KMS-11 (cell line): ENCODE data around the gene SIM1.

Experiments
- H2AFZ ChIP-seq: fragments of 200-600 bp; sonication (generic); 2 replicates; pipeline ENCODE4 v1.6.1; 2016; ENCODE audit warnings: antibody characterized with exemption, mixed run types, low read depth
- H3K27ac ChIP-seq: fragments of 200-600 bp; sonication (generic); 2 replicates; pipeline ENCODE4 v1.6.1; 2016; ENCODE audit warnings: mild to moderate bottlenecking, mixed run types
- H3K27me3 ChIP-seq: fragments of 200-600 bp; sonication (generic); 2 replicates; pipeline ENCODE4 v1.6.1; 2017; ENCODE audit warnings: mild to moderate bottlenecking, low read depth, mixed run types, moderate library complexity; ENCODE audit not compliant: insufficient read depth
- H3K36me3 ChIP-seq: fragments of 200-600 bp; sonication (generic); 2 replicates; pipeline ENCODE4 v1.6.1; 2017; ENCODE audit warnings: mild to moderate bottlenecking, mixed run types; ENCODE audit not compliant: insufficient read depth
- H3K4me1 ChIP-seq: fragments of 200-600 bp; sonication (generic); 2 replicates; pipeline ENCODE4 v1.6.1; 2016; ENCODE audit warnings: mild to moderate bottlenecking, low read depth, mixed run types; ENCODE audit not compliant: poor library complexity, severe bottlenecking
- H3K4me2 ChIP-seq: fragments of 200-600 bp; sonication (generic); 2 replicates; pipeline ENCODE4 v1.7.0; 2016; ENCODE audit warnings: mild to moderate bottlenecking, mixed run types
- H3K4me3 ChIP-seq: fragments of 200-600 bp; sonication (generic); IDR thresholded peaks from 2 replicates; pipeline ENCODE4 v1.6.1; 2017; ENCODE audit warnings: low read depth, low read length, mixed read lengths; ENCODE audit not compliant: insufficient read depth
- H3K79me2 ChIP-seq: fragments of 200-600 bp; sonication (generic); 2 replicates; pipeline ENCODE4 v1.6.1; 2016; ENCODE audit warnings: low read depth, mixed run types; ENCODE audit not compliant: insufficient read depth
- H3K9ac ChIP-seq: fragments of 200-600 bp; sonication (generic); 2 replicates; pipeline ENCODE4 v1.6.1; 2016; ENCODE audit warnings: mild to moderate bottlenecking, mixed run types
- H4K20me1 ChIP-seq: fragments of 200-600 bp; sonication (generic); 2 replicates; pipeline ENCODE4 v1.6.1; 2016; ENCODE audit warnings: mild to moderate bottlenecking, mixed run types; ENCODE audit not compliant: insufficient read depth
- TF ChIP-seq, protein P1 (sequence below): fragments of 200-600 bp; sonication (generic); conservative IDR thresholded peaks from 2 replicates; pipeline ENCODE4 v1.6.1; 2017; ENCODE audit warnings: low read depth, mild to moderate bottlenecking, antibody characterized with exemption, low read length, moderate library complexity, mixed read lengths

SIM1 gene

DNA sequence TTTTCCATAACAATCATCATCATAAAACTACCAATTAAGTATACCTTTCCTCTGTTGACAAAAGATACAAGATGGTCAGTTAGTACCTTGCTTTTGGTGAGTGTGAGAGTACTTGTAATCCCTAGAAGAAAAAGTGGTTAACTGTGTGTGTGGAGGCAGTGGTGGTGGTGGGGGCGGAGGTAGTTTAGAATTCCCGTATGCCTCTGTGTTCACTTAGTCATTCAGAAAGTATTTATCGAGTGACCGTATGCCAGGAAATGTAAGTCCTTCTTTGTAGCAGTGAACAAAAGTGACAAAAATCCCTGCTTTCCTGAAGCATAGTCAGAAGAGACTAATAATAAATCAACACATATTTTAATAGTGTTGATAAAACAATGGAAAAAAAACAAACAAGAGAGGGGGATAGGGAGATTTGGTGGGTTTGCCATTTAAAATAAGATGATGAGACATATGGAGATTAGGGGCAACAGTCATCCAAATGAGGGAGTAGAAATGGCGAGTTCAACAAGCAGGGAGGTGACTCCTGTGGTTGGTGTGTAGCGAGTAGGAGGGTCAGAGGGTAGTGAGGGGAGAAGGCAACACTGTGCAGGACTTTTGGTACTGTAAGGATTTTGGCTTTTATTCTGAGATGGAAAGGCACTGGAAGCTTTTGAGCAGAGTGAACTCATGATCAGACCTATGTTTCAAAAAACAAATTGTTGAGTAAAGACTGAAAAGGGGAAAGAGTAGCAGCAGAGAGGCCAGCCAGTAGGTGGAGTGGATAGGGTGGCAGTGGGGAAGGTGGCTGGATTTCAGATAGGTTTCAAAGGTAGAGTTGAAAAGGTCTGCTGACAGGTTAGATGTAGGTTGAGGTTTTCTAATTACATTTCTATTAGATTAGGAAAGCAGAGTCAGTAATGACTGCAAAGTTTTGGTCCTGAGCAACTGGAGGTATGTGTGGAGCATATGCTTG is 40.3 kb upstream of the SIM1 start:
- no peak overlapping the region for H3K4me2 ChIP-seq
- no peaks in the 10 kb centered on the region for H3K4me1 ChIP-seq
- H3K79me2 ChIP-seq = no peaks in the 10 kb centered on the region
- no peaks in the 10 kb centered on the region for H3K36me3 ChIP-seq
- H3K27me3 ChIP-seq = no peaks in the 10 kb centered on the region
- no peaks in the 10 kb centered on the region for H4K20me1 ChIP-seq
- no peak overlapping the region for H3K9ac ChIP-seq
- no peak overlapping the region for H3K27ac ChIP-seq
- TF ChIP-seq, protein P1, sequence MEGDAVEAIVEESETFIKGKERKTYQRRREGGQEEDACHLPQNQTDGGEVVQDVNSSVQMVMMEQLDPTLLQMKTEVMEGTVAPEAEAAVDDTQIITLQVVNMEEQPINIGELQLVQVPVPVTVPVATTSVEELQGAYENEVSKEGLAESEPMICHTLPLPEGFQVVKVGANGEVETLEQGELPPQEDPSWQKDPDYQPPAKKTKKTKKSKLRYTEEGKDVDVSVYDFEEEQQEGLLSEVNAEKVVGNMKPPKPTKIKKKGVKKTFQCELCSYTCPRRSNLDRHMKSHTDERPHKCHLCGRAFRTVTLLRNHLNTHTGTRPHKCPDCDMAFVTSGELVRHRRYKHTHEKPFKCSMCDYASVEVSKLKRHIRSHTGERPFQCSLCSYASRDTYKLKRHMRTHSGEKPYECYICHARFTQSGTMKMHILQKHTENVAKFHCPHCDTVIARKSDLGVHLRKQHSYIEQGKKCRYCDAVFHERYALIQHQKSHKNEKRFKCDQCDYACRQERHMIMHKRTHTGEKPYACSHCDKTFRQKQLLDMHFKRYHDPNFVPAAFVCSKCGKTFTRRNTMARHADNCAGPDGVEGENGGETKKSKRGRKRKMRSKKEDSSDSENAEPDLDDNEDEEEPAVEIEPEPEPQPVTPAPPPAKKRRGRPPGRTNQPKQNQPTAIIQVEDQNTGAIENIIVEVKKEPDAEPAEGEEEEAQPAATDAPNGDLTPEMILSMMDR = no peak
- H2AFZ ChIP-seq = no peak overlapping the region
- H3K4me3 ChIP-seq = no peak overlapping the region

DNA sequence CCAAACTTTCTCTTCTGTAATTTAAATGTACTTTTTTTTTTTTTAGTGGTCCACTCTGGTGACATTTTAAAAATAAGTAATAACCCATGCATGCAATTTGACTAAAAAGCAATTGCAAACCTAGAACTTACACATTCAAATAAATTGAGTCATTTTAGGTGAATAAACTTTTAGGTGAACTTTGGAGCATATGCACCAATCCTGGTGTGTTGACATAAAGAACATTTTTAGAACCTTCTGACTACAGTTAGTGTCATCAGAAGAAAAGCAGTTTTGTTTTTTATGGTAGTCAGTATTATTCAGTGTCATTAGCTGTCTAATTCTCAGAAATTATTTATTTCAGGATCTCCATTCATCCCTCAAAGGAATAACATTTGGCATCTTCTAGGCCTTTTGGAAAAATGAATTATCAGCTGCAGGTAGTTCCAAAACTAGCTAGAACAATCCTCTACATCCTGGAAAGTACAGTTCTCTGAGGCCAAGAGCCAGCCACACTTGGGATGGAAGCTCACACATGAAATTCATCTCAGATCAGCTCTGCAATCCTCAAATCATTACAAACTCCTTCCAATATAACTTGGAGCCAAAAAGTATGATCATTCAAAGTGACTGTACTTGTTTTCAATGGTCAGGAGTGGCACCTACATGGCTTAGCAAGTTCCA is 38.5 kb upstream of the SIM1 start:
- Histone ChIP-seq H3K27me3 (no peaks in the 10 kb centered on the region), H4K20me1 (no peaks in the 10 kb centered on the region), H3K27ac (no peak overlapping the region), H3K79me2 (no peaks in the 10 kb centered on the region), H3K4me3 (no peak overlapping the region), H3K36me3 (no peaks in the 10 kb centered on the region), H3K4me2 (no peak overlapping the region), H3K9ac (no peak overlapping the region), H2AFZ (no peak overlapping the region), H3K4me1 (no peaks in the 10 kb centered on the region)
- TF ChIP-seq, protein P1 = no peak

DNA sequence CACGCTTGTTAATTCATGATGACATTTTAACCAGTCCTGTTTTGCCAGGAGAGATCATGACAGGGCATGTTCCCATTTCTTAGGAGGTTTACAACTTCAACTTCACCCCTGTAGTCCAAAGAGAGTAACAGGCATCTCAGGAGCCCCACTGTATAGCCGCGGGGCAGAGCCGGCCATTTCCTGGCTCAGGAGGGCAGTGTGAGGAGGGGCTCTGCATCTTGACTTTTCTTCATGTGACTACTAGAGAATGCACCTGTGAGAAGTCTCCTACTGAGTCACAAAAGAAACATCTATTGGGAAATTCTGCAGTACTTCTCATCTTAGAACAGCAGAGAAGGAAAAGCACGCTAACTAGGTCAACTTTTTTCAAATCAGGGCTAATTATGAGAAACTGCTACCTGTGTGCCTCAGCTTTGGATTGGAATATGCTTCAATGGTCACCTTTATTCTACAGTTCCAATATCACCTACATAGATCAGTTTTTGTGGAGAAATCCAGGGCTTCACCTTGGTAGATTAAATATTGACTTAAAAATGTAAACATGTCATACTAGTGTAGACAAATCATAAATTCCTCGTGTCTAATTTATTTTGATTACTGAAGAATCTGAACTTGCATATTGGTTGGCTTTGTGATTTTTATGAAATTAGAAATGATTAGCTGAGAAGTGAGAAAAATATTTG is 28.6 kb upstream of the SIM1 start:
- Histone ChIP-seq H3K4me2 (no peak overlapping the region), H3K79me2 (no peaks in the 10 kb centered on the region), H3K9ac (no peak overlapping the region), H3K27ac (no peak overlapping the region), H3K36me3 (no peaks in the 10 kb centered on the region), H4K20me1 (no peaks in the 10 kb centered on the region), H3K4me3 (no peak overlapping the region), H3K27me3 (no peaks in the 10 kb centered on the region), H2AFZ (no peak overlapping the region), H3K4me1 (peaks cover 17% of the 10 kb centered on the region)
- TF ChIP-seq, protein P1 = no peak

DNA sequence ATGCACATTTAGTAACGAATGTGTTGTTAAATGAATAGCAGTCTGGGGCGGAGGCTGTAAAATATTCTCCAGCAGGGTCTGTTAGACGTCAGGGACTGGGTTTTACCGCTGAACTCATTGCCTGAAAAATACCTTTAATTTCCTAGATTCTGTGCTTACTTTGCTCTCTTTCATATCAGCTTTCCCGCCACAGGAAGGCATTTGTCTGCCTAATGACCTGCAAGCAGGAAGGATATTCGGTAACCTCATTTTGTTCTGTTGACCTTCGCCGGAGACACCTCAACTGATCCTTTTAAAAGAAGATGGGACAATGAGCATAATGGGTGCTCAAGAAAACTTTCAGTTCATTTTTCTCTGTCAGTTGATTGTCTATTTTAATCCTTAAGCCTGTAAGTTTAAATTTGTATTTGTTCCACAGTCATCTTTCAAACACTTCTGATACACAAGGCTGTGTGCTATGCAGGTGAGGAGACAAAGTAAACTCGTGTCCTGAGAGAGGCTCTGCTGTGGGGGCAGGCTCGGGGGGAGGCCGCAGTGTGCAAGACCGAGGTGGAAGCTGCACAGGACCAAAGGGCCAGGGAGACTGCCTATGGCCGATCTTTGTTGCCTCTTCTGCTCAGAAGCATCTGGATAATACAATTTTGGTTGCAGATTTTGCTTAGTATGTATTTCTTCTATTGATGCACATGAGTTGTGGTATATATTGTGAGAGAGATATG is 27.4 kb upstream of the SIM1 start:
- Histone ChIP-seq H3K4me2 (no peak overlapping the region), H4K20me1 (no peaks in the 10 kb centered on the region), H3K9ac (no peak overlapping the region), H3K4me1 (peaks cover 21% of the 10 kb centered on the region), H3K79me2 (no peaks in the 10 kb centered on the region), H2AFZ (no peak overlapping the region), H3K36me3 (no peaks in the 10 kb centered on the region), H3K27me3 (no peaks in the 10 kb centered on the region), H3K4me3 (no peak overlapping the region), H3K27ac (no peak overlapping the region)
- TF ChIP-seq, protein P1 = no peak
